ENCODE data around the gene GAB2. TPM values are rescaled to one million over a fixed set of nuclear protein-coding genes. Genes with fewer than 3 reads are reported as not detected.

Gene GAB2
- polyA plus RNA-seq, 1 donor = 12.6 TPM

GRCh38 chr11:78428266-78428636 is 10.6 kb upstream of the GAB2 start:
- DNase-seq (ENCODE audit: low read depth) = no peak

- no peak for DNase-seq (ENCODE audit: low read depth)
Measured at GRCh38 chr11:78427615-78428265, 10.1 kb upstream of the GAB2 start.

GRCh38 chr11:78426845-78427244 is 9.2 kb upstream of the GAB2 start:
- DNase-seq (ENCODE audit: low read depth) = no peak

GRCh38 chr11:78425399-78426070 is 7.9 kb upstream of the GAB2 start:
- DNase-seq (ENCODE audit: low read depth) = no peak

GRCh38 chr11:78424334-78425270 is 7.0 kb upstream of the GAB2 start:
- DNase-seq (ENCODE audit: low read depth) = no peak

- DNase-seq (ENCODE audit: low read depth) = no peak
Measured at GRCh38 chr11:78423241-78423640, 5.6 kb upstream of the GAB2 start.

GRCh38 chr11:78420796-78421209 is 3.2 kb upstream of the GAB2 start:
- DNase-seq (ENCODE audit: low read depth) = no peak

- no peak for DNase-seq (ENCODE audit: low read depth)
Measured at GRCh38 chr11:78420255-78420764, 2.7 kb upstream of the GAB2 start.

- DNase-seq (ENCODE audit: low read depth) = no peak
Measured at GRCh38 chr11:78419327-78419726, 1.7 kb upstream of the GAB2 start.

GRCh38 chr11:78418584-78419211 is 1.1 kb upstream of the GAB2 start:
- no peak for DNase-seq (ENCODE audit: low read depth)

- no peak for DNase-seq (ENCODE audit: low read depth)
Measured at GRCh38 chr11:78417888-78418583, 416 bp upstream of the GAB2 start.

GRCh38 chr11:78416285-78417174 is 1.1 kb downstream of the GAB2 start:
- no peak for DNase-seq (ENCODE audit: low read depth)

GRCh38 chr11:78415338-78415737 is 2.3 kb downstream of the GAB2 start:
- no peak for DNase-seq (ENCODE audit: low read depth)

GRCh38 chr11:78414321-78415051 is 3.1 kb downstream of the GAB2 start:
- no peak for DNase-seq (ENCODE audit: low read depth)

- no peak for DNase-seq (ENCODE audit: low read depth)
Measured at GRCh38 chr11:78408619-78409018, 9.0 kb downstream of the GAB2 start.

- DNase-seq (ENCODE audit: low read depth) = no peak
Measured at GRCh38 chr11:78406568-78407196, 10.9 kb downstream of the GAB2 start.

GRCh38 chr11:78405805-78406204 is 11.8 kb downstream of the GAB2 start:
- DNase-seq (ENCODE audit: low read depth) = no peak

GRCh38 chr11:78403781-78404180 is 13.8 kb downstream of the GAB2 start:
- DNase-seq (ENCODE audit: low read depth) = no peak

- DNase-seq (ENCODE audit: low read depth) = no peak
Measured at GRCh38 chr11:78402847-78403246, 14.8 kb downstream of the GAB2 start.

Measured in forelimb muscle (tissue), 1 donor.